Hepatocyte (in vitro differentiated cells): Measurements from ENCODE around the gene EXOC3. TPM values are rescaled to one million over a fixed set of nuclear protein-coding genes. Genes with fewer than 3 reads are reported as not detected.

Experiments
- DNase-seq: peaks from one replicate; pipeline ENCODE4 v3.0.0-alpha.2; 2016; ENCODE audit warnings: low spot score
- H2AFZ ChIP-seq: fragments of 200-600 bp; sonication (generic); 2 replicates; pipeline ENCODE4 v1.6.0; 2016; ENCODE audit warnings: antibody characterized with exemption, mild to moderate bottlenecking
- H3K27ac ChIP-seq: fragments of 200-600 bp; sonication (generic); 2 replicates; pipeline ENCODE4 v1.5.1; 2016; ENCODE audit warnings: mild to moderate bottlenecking
- H3K27me3 ChIP-seq: fragments of 200-600 bp; sonication (generic); 2 replicates; pipeline ENCODE4 v1.6.1; 2016
- H3K36me3 ChIP-seq: fragments of 200-600 bp; sonication (generic); replicated peaks from 2 replicates; pipeline ENCODE4 v1.5.1; 2016; ENCODE audit warnings: low read depth; ENCODE audit not compliant: insufficient read depth
- H3K4me1 ChIP-seq: fragments of 200-600 bp; sonication (generic); 2 replicates; pipeline ENCODE4 v1.5.1; 2016; ENCODE audit warnings: mild to moderate bottlenecking, moderate library complexity; ENCODE audit not compliant: insufficient read depth
- H3K4me2 ChIP-seq: fragments of 200-600 bp; sonication (generic); 2 replicates; pipeline ENCODE4 v1.6.0; 2016
- H3K4me3 ChIP-seq: fragments of 200-600 bp; sonication (generic); 2 replicates; pipeline ENCODE4 v1.5.1; 2016; ENCODE audit warnings: mild to moderate bottlenecking
- H3K79me2 ChIP-seq: fragments of 200-600 bp; sonication (generic); 2 replicates; pipeline ENCODE4 v1.6.0; 2017; ENCODE audit warnings: mild to moderate bottlenecking
- H3K9me2 ChIP-seq: fragments of 200-600 bp; sonication (generic); replicated peaks from 2 replicates; pipeline ENCODE4 v1.6.0; 2017; ENCODE audit warnings: mild to moderate bottlenecking; ENCODE audit not compliant: insufficient read depth
- H3K9me3 ChIP-seq: fragments of 200-600 bp; sonication (generic); 2 replicates; pipeline ENCODE4 v1.5.1; 2016; ENCODE audit warnings: low read depth, mild to moderate bottlenecking
- H4K20me1 ChIP-seq: fragments of 200-600 bp; sonication (generic); 2 replicates; pipeline ENCODE4 v1.6.0; 2016; ENCODE audit warnings: mild to moderate bottlenecking; ENCODE audit not compliant: insufficient read depth, poor library complexity, severe bottlenecking
- EZH2 ChIP-seq: fragments of 200-600 bp; sonication (generic); IDR thresholded peaks from 2 replicates; pipeline ENCODE4 v1.6.1; 2016; ENCODE audit warnings: antibody characterized with exemption, mild to moderate bottlenecking, borderline replicate concordance
- EZH2phosphoT487 ChIP-seq: fragments of 200-600 bp; sonication (generic); IDR thresholded peaks from one replicate; pipeline ENCODE4 v1.6.1; 2018; ENCODE audit warnings: antibody characterized with exemption, mild to moderate bottlenecking, low read depth, moderate library complexity; ENCODE audit not compliant: unreplicated experiment, severe bottlenecking
- WGBS: methylation state at CpG from one replicate; pipeline ENCODE4 v1.1.6; 2016; ENCODE audit warnings: low lambda C conversion rate; ENCODE audit errors: missing lambda C conversion rate; 5-methylcytosine and 5-hydroxymethylcytosine counted together
- polyA plus RNA-seq: library from polyadenylated mRNA; unstranded; fragments of >200 nt; fragmentation: Nextera tagmentation; extraction: Ambion mirVana; gene quantifications from 2 replicates; pipeline ENCODE4 v1.2.1, GENCODE V29; 2016
- total RNA-seq: library from RNA; depleted of rRNA; stranded (reverse); fragments of >200 nt; gene quantifications from 2 replicates; pipeline ENCODE4 v1.2.3, GENCODE V29; 2014
- TF ChIP-seq, protein P1 (sequence below): fragments of 200-600 bp; sonication (generic); IDR thresholded peaks from 2 replicates; pipeline ENCODE4 v1.5.1; 2016; ENCODE audit warnings: antibody characterized with exemption, mild to moderate bottlenecking; ENCODE audit not compliant: poor library complexity

The EXOC3 gene
- total and polyA plus RNA-seq, 2 experiments from 2014 or later, result 36.1 to 38.3 TPM

GRCh38 chr5:470961-471749 lies 28.2 kb downstream of the EXOC3 start:
- Histone ChIP-seq H2AFZ (no peak overlapping the region), H3K27ac (no peak overlapping the region), H3K4me3 (no peak overlapping the region), H4K20me1 (peaks cover 5% of the 10 kb centered on the region), H3K9me3 (no peaks in the 10 kb centered on the region), H3K9me2 (no peaks in the 10 kb centered on the region), H3K4me2 (peak overlapping the region; percentile 100), H3K36me3 (no peaks in the 10 kb centered on the region), H3K79me2 (peaks cover 18% of the 10 kb centered on the region), H3K27me3 (peaks cover 3% of the 10 kb centered on the region), H3K4me1 (peaks cover 20% of the 10 kb centered on the region)
- 94% methylated on average over 31 of the region's 31 CpGs for WGBS
- no peak for DNase-seq
- TF ChIP-seq EZH2phosphoT487, result no peak
- TF ChIP-seq, protein P1, sequence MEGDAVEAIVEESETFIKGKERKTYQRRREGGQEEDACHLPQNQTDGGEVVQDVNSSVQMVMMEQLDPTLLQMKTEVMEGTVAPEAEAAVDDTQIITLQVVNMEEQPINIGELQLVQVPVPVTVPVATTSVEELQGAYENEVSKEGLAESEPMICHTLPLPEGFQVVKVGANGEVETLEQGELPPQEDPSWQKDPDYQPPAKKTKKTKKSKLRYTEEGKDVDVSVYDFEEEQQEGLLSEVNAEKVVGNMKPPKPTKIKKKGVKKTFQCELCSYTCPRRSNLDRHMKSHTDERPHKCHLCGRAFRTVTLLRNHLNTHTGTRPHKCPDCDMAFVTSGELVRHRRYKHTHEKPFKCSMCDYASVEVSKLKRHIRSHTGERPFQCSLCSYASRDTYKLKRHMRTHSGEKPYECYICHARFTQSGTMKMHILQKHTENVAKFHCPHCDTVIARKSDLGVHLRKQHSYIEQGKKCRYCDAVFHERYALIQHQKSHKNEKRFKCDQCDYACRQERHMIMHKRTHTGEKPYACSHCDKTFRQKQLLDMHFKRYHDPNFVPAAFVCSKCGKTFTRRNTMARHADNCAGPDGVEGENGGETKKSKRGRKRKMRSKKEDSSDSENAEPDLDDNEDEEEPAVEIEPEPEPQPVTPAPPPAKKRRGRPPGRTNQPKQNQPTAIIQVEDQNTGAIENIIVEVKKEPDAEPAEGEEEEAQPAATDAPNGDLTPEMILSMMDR, result no peak
- TF ChIP-seq EZH2, result no peak

DNA sequence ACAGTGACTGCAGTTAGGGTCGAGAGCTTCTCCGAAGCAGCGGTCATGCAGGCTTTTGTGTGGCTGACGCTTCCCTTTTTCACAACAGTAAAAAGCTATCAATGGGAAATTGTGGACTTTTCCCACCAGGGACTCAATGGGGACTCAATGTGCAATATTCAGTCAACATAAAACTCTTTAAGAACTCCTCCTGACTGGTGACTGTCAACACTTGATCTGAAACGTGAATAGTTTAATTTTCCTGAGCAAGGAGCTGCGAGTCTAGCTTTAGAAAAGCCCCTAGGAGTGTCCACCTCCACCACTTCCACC lies 28.7 kb downstream of the EXOC3 start:
- Histone ChIP-seq H3K4me1 (peaks cover 20% of the 10 kb centered on the region), H3K27me3 (peaks cover 3% of the 10 kb centered on the region), H2AFZ (no peak overlapping the region), H3K79me2 (peaks cover 18% of the 10 kb centered on the region), H3K36me3 (no peaks in the 10 kb centered on the region), H3K4me3 (no peak overlapping the region), H3K4me2 (peak overlapping the region; percentile 100), H3K9me3 (no peaks in the 10 kb centered on the region), H3K9me2 (no peaks in the 10 kb centered on the region), H3K27ac (peak overlapping the region; percentile 85), H4K20me1 (peaks cover 5% of the 10 kb centered on the region)
- WGBS, result 87% methylated on average over 6 of the region's 6 CpGs
- no peak for DNase-seq
- TF ChIP-seq EZH2, result no peak
- TF ChIP-seq, protein P1, result no peak
- TF ChIP-seq EZH2phosphoT487, result no peak

- peaks cover 18% of the 10 kb centered on the region for H3K79me2 ChIP-seq
- H3K36me3 ChIP-seq, result no peaks in the 10 kb centered on the region
- H3K9me3 ChIP-seq, result no peaks in the 10 kb centered on the region
- H3K27ac ChIP-seq, result peak overlapping the region; percentile 85
- H3K4me2 ChIP-seq, result peak overlapping the region; percentile 100
- WGBS, result 42% methylated on average over 29 of the region's 30 CpGs
- H3K4me1 ChIP-seq, result peaks cover 20% of the 10 kb centered on the region
- peak overlapping the region; percentile 96 for H2AFZ ChIP-seq
- peak overlapping the region; percentile 79 for H3K4me3 ChIP-seq
- TF ChIP-seq, protein P1, result no peak
- no peak for TF ChIP-seq EZH2
- no peak for TF ChIP-seq EZH2phosphoT487
- peaks cover 5% of the 10 kb centered on the region for H4K20me1 ChIP-seq
- no peaks in the 10 kb centered on the region for H3K9me2 ChIP-seq
- H3K27me3 ChIP-seq, result peaks cover 3% of the 10 kb centered on the region
- peak; percentile 44 for DNase-seq
Measured at GRCh38 chr5:472076-472655, 29.2 kb downstream of the EXOC3 start.
